Heart right ventricle (tissue), 16 donors: ENCODE results near the gene MFN2. TPM values are rescaled to one million over a fixed set of nuclear protein-coding genes. Genes with fewer than 3 reads are reported as not detected.
A peak's percentile ranks its signal among the peaks of the same experiment; 100 is the strongest.

Source experiments
- ATAC-seq, 8 donors: fragments of 200-7000 bp; cut with Tn5 transposase; one replicate each; pipeline ENCODE4 v1.9.1; 2020; ENCODE audit warnings: mild to moderate bottlenecking in 8 of 8, moderate library complexity in 8 of 8, moderate number of reproducible peaks in 1 of 8
- DNase-seq, 2 donors: peaks; one replicate each; pipeline ENCODE4 v3.0.0-alpha.2; 2020
- H3K27ac ChIP-seq, 10 donors: fragments of 200-600 bp; sonication (generic) in 2 of 10; one replicate each; pipeline versions ENCODE4 v1.5.0 to v1.8.0; 2020 to 2022; ENCODE audit warnings: mild to moderate bottlenecking in 3 of 10
- H3K27me3 ChIP-seq, 7 donors: fragments of 200-600 bp; one replicate each; pipeline ENCODE4 v1.8.0; 2021 to 2022; ENCODE audit warnings: mild to moderate bottlenecking in 2 of 7
- H3K36me3 ChIP-seq, 9 donors: fragments of 200-600 bp; sonication (generic) in 1 of 9; one replicate each; pipeline versions ENCODE4 v1.5.0 to v1.8.0; 2020 to 2022; ENCODE audit warnings: mild to moderate bottlenecking in 2 of 9
- H3K4me1 ChIP-seq, 9 donors: fragments of 200-600 bp; sonication (generic) in 1 of 9; one replicate each; pipeline versions ENCODE4 v1.5.0 to v1.8.0; 2020 to 2022; ENCODE audit warnings: mild to moderate bottlenecking in 4 of 9
- H3K4me3 ChIP-seq, 10 donors: fragments of 200-600 bp; sonication (generic) in 2 of 10; one replicate each; pipeline versions ENCODE4 v1.5.0 to v1.8.0; 2020 to 2022; ENCODE audit warnings: mild to moderate bottlenecking in 7 of 10, moderate library complexity in 2 of 10
- H3K9me3 ChIP-seq, 11 donors: fragments of 200-600 bp in 10 of 11; sonication (generic) in 2 of 11; one replicate each; pipeline versions ENCODE4 v1.5.0 to v1.8.0; 2013 to 2022; ENCODE audit warnings: mild to moderate bottlenecking in 2 of 11, control low read depth in 1 of 11, moderate library complexity in 1 of 11
- CTCF ChIP-seq, 9 donors: fragments of 200-600 bp; sonication (generic) in 2 of 9; IDR thresholded peaks; one replicate each; pipeline versions ENCODE4 v1.5.0 to v1.8.0; 2021 to 2022; ENCODE audit warnings: antibody characterized with exemption in 9 of 9, mild to moderate bottlenecking in 5 of 9, moderate library complexity in 1 of 9
- WGBS, 2 donors: extraction: QIAGEN DNeasy Blood & Tissue Kit; methylation state at CpG; one replicate each; pipeline ENCODE4 v1.1.7; 2013; ENCODE audit warnings: inconsistent platforms in 1 of 2; 5-methylcytosine and 5-hydroxymethylcytosine counted together
- intact Hi-C, 10 donors: fragments of 100-400 bp; cut with DNase I; formaldehyde crosslinking; loops; one replicate each; pipeline versions ENCODE4 v1.11.1 to v1.14.2; 2022
- polyA plus RNA-seq, 2 donors: library from polyadenylated mRNA; stranded (reverse); fragments of 200-250 nt; gene quantifications; one replicate each; pipeline ENCODE4 v1.2.3, GENCODE V29; 2013
- total RNA-seq, 10 donors: library from RNA; stranded (reverse); fragmentation: NEBNext Ultra II Directional in 3 of 10; extraction: Animal tissue kit (Norgen Biotek cat#: 25700) in 3 of 10; gene quantifications; one replicate each; pipeline versions ENCODE4 v1.2.1 to v1.2.4, GENCODE V29; 2021 to 2023
- donor health status: Arrhythmogenic right ventricular cardiomyopathy.
- donor health status: ischemic (EF 13 %, LVEDD 7.1; RV severe dilation, severe dysfunction).
- donor health status: healthy with polysubstance abuse.
- donor health status: DM: no; HTN: yes; CAD: no.
- donor health status: DM: no; HTN: no; CAD: no.
- donor health status: ischemic (EF 25% LVEDD 6.9; RV normal size, moderate dysfunction).
- donor health status: ischemic (EF 25% LVEDD 5.7; RV mildly dilated, moderate dysfunction).
- donor health status: healthy.
- donor health status: DM: yes; HTN: yes; CAD: no.
- donor health status: Ischemic cardiomyopathy.
- donor health status: ischemic (EF 35%, LVEDD 5.7; RV mildly dilated, moderate dysfunction).
- donor health status: nonischemic (EF 11% LVEDD 7.7; RV severe dilation, severe dysfunction).
- donor health status: DM: yes; HTN: yes; CAD: no.
- donor health status: PGD.
- donor health status: ischemic (EF 29% LVEDD 5.4; RV normal size, mild dysfunction).
- donor health status: nonischemic (EF 23%, LVEDD 6.1; RV moderate dilation, normal function).

MFN2 gene
- total and polyA plus RNA-seq, 12 donors, result 154 to 1,066 (median 738) TPM

- no peak for DNase-seq
These were observed 39.7 kb downstream of the MFN2 start for GRCh38 chr1:12019858-12020509.

GRCh38 chr1:12021616-12022015 lies 41.4 kb downstream of the MFN2 start:
- 86 to 92% methylated on average over 9 of the region's 9 CpGs for WGBS, 2 donors
- Histone ChIP-seq H3K27me3 (no peaks in the 10 kb centered on the region), H3K36me3 (peaks cover 0 to 52% (median 24%) of the 10 kb centered on the region in 9 donors), H3K4me3 (no peak overlapping the region), H3K27ac (no peak overlapping the region), H3K4me1 (peaks cover 0 to 18% (median 14%) of the 10 kb centered on the region in 9 donors), H3K9me3 (no peaks in the 10 kb centered on the region)
- no peak for ATAC-seq
- no peak for DNase-seq
- TF ChIP-seq CTCF (IDR thresholded peaks at IDR 0.05), result no peak
- intact Hi-C loops, result loop anchor here in 3 of 10 donors (5.0 to 10.0 kb wide), 3 partner anchors 49 to 187 kb away; partner anchors contain the start of gene NPPA (in 1 of the 3)

More at GRCh38 chr1:12019858-12020509, 39.7 kb downstream of the MFN2 start:
- Histone ChIP-seq H3K27ac (peak overlapping the region; percentile 28 to 92 (median 82)), H3K4me3 (peak overlapping the region; percentile 77 to 98 (median 90)), H3K4me1 (peaks cover 0 to 18% (median 14%) of the 10 kb centered on the region in 9 donors), H3K9me3 (no peaks in the 10 kb centered on the region), H3K27me3 (no peaks in the 10 kb centered on the region), H3K36me3 (peaks cover 0 to 36% (median 24%) of the 10 kb centered on the region in 9 donors)
- intact Hi-C loops, result loop anchor here in 3 of 10 donors (5.0 to 10.0 kb wide), 3 partner anchors 48 to 185 kb away; partner anchors contain the start of gene NPPA (in 1 of the 3)
- no peak for TF ChIP-seq CTCF (IDR thresholded peaks at IDR 0.05)
- peak in 7 of 8 donors; percentile 1 to 40 (median 8) for ATAC-seq
- 13% methylated on average over 12 of the region's 12 CpGs for WGBS, 2 donors

GRCh38 chr1:12022036-12022435 lies 41.8 kb downstream of the MFN2 start:
- no peaks in the 10 kb centered on the region for H3K9me3 ChIP-seq
- H3K4me1 ChIP-seq, result peaks cover 0 to 18% (median 14%) of the 10 kb centered on the region in 9 donors
- no peaks in the 10 kb centered on the region for H3K27me3 ChIP-seq
- no peak for DNase-seq
- no peak for TF ChIP-seq CTCF (IDR thresholded peaks at IDR 0.05)
- intact Hi-C loops, result loop anchor here in 3 of 10 donors (5.0 to 10.0 kb wide), 3 partner anchors 50 to 187 kb away; partner anchors contain the start of gene NPPA (in 1 of the 3)
- H3K36me3 ChIP-seq, result peaks cover 0 to 56% (median 24%) of the 10 kb centered on the region in 9 donors
- H3K27ac ChIP-seq, result no peak overlapping the region
- no peak for ATAC-seq
- WGBS, 2 donors, result 92 to 94% methylated on average over 14 of the region's 14 CpGs
- H3K4me3 ChIP-seq, result no peak overlapping the region

- intact Hi-C loops, result loop anchor here in 2 of 10 donors (10.0 kb wide), 2 partner anchors 182 to 192 kb away; partner anchors contain the start of gene NPPA (in 1 of the 2)
- Histone ChIP-seq H3K27ac (no peak overlapping the region), H3K9me3 (no peaks in the 10 kb centered on the region), H3K4me3 (no peak overlapping the region), H3K36me3 (peaks cover 0 to 100% (median 27%) of the 10 kb centered on the region in 9 donors), H3K4me1 (peaks cover 0 to 4% (median 0%) of the 10 kb centered on the region in 9 donors), H3K27me3 (no peaks in the 10 kb centered on the region)
- 77 to 88% methylated on average over 10 of the region's 10 CpGs for WGBS, 2 donors
- no peak for ATAC-seq
- DNase-seq, result no peak
- TF ChIP-seq CTCF (IDR thresholded peaks at IDR 0.05), result no peak
These were observed 46.3 kb downstream of the MFN2 start for GRCh38 chr1:12026586-12026985.
